ENCODE data around the gene ZFP64. TPM values are rescaled to one million over a fixed set of nuclear protein-coding genes. Genes with fewer than 3 reads are reported as not detected.

The ZFP64 gene
- total and polyA plus RNA-seq, 5 experiments from 2014 or later = 6.0 to 12.6 (median 10.1) TPM

DNA sequence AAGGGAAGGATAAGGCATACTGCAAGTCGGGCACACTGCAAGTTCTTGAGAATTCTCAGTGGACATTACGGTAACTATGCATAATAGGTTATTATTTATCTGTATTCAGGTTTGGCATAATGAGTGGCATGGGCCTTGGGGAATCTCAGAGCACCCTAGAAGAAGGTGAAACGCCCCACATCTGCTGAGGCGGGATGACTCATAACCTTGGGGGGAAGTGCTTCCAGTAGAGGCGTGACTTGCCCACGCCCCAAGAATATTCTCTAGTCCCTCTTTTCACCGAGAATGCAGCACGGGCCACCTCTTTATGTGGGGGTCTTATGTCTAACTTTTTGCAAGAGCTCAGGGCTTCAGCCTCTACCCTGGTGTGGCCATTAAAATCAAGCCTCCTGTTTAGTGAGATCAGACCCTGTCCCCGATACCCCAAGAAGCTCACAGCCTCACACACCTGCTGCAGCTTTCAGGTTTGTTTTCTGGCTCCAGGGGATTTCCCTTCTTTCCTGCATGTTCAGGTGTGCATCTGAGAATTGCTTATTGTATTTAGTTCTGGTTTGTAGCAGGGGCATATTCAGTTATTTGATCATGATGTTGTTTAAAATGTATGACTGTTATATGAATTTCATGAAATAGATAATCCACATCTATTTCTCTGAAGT lies 19.1 kb downstream of the ZFP64 start:
- Mint-ChIP-seq H3K4me3 (no peak overlapping the region), H3K27me3 (no peaks in the 10 kb centered on the region), H3K36me3 (peaks cover 9 to 43% (median 12%) of the 10 kb centered on the region in 3 donors), H3K4me1 (peaks cover 0 to 9% (median 4%) of the 10 kb centered on the region in 4 donors), H3K9me3 (no peaks in the 10 kb centered on the region), H3K27ac (peak overlapping the region in 1 of 10 donors; percentile 19)
- DNase-seq = no peak
- ATAC-seq = no peak
- POLR2A ChIA-PET = interaction anchor here (1.5 kb wide), 1 partner anchor 19 kb away, joined by 4 read pairs; the partner anchor contains the start of gene ZFP64

DNA sequence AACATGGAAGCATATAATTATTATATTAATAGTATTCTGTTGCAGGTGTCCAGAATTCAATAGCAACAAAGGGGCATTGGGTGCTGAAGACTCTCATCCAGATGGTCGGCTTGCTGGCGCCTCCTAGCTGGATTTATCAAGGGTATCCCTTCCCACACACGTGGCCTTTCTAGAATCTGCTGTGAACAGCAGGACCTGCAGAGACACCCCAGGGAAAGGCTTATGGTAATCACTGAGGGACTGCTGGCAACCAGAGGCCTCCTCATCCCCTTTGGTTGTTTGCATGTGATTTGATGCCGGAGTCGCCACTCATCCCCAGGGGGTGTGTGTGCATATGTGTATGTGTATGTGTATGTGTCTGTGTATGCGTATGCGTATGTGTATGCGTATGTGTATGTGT lies 20.6 kb downstream of the ZFP64 start:
- Mint-ChIP-seq H3K27ac (no peak overlapping the region), H3K9me3 (peaks cover 0 to 3% (median 0%) of the 10 kb centered on the region in 9 donors), H3K36me3 (peaks cover 9 to 49% (median 16%) of the 10 kb centered on the region in 3 donors), H3K27me3 (no peaks in the 10 kb centered on the region), H3K4me1 (peaks cover 0 to 9% (median 4%) of the 10 kb centered on the region in 4 donors), H3K4me3 (no peak overlapping the region)
- ATAC-seq (no peak), DNase-seq (no peak)
- POLR2A ChIA-PET = no interaction called here

DNA sequence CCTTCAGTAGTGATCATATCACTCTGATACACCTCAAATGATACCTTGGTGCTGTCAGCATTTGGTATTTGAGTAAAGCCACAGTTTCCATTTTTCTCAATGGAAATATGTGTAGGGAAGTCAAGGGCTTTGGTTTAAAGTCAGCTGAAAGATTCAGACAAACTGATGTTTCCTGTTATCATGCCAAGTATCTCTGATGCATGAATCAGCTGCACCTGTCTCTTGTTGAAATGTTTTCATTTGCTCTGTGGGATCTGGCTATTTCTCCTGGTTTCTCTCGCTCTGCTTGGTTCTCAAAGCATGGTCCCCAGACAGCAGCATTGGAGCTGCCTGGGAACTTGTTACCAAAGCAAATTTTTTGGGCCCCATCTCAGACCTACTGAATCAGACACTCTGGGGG lies 23.5 kb downstream of the ZFP64 start:
- peaks cover 0 to 3% (median 0%) of the 10 kb centered on the region in 9 donors for H3K9me3 Mint-ChIP-seq
- DNase-seq (no peak), ATAC-seq (no peak)
- POLR2A ChIA-PET = no interaction called here
- H3K27me3 Mint-ChIP-seq = no peaks in the 10 kb centered on the region
- peaks cover 0 to 9% (median 3%) of the 10 kb centered on the region in 4 donors for H3K4me1 Mint-ChIP-seq
- no peak overlapping the region for H3K4me3 Mint-ChIP-seq
- H3K27ac Mint-ChIP-seq = peak overlapping the region in 1 of 10 donors; percentile 17
- H3K36me3 Mint-ChIP-seq = peaks cover 27 to 61% (median 35%) of the 10 kb centered on the region in 3 donors

DNA sequence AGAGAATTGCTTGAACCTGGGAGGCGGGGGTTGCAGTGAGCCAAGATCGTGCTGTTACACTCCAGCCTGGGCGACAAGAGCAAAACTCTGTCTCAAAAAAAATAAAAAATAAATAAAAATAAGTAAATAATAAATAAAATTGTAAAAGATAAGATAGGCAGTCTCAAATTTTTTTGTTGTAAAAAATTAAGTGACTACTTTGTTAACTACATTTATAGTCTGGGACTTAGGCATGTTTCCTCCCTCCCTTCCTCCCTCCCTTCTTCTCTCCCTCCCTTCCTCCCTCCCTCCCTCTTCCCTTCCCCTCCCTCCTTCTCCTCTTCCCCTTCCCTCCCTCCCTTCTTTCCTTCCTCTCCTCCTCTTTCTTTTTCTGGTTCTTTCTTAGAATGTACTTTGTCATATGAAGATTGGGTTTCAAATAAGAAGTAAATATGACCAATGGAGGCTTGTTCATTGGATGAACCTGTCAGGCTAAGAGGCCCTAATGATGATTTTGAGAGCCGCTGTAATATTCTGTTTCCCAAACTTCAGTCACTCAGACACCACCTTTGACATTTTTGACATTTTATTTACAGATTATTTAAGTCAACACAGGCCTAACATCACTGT lies 24.2 kb downstream of the ZFP64 start:
- no peak overlapping the region for H3K27ac Mint-ChIP-seq
- H3K36me3 Mint-ChIP-seq = peaks cover 27 to 61% (median 32%) of the 10 kb centered on the region in 3 donors
- no peak overlapping the region for H3K4me3 Mint-ChIP-seq
- ATAC-seq (no peak), DNase-seq (no peak)
- peaks cover 0 to 9% (median 3%) of the 10 kb centered on the region in 4 donors for H3K4me1 Mint-ChIP-seq
- no peaks in the 10 kb centered on the region for H3K27me3 Mint-ChIP-seq
- POLR2A ChIA-PET = no interaction called here
- peaks cover 0 to 3% (median 0%) of the 10 kb centered on the region in 9 donors for H3K9me3 Mint-ChIP-seq

DNA sequence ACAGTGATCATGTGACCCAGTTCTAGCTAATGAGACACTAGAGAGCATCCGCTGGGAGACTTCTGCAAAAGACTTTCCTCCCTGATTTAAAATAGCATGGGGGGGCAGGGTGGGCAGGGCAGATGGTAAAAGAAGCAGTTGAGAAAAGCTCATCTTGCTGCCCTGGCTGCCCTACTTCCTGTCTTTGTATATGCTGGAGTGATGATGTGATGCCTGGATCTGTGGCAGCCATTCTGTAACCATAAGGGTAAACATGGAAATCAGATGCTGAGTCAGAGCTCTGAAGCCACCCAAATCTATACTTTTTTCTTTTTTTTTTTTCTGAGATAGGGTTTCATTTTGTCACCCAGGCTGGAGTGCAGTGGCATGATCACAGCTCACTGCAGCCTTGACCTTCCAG lies 25.4 kb downstream of the ZFP64 start:
- peaks cover 0 to 3% (median 0%) of the 10 kb centered on the region in 9 donors for H3K9me3 Mint-ChIP-seq

DNA sequence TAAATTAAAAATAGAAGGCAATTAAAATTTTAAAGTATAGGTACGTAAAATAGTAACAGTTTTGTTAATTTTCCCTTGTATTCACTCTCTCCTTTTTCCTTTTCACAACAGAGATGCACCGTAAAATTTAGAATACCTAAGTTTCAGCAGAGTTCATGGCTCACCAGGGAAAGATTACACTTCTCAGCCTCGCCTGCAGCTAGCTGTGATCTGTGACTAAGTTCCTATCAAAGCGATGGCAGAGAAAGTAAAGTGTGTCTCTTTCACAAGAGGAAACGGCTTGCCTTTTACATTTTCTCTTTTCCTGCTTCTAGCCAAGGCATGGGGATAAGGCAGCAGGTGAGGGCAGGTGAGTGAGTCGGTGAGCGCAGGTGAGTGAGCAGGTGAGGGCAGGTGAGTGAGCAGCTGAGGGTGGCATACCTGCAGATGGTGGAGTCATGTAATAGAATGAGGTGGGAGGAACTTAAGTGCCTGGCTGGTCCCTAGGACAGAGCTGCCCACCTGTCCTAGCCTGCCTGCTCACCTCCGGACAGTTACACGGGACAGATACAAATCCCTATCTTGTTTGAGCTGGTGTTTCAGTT lies 30.9 kb downstream of the ZFP64 start:
- peaks cover 41 to 90% (median 69%) of the 10 kb centered on the region in 3 donors for H3K36me3 Mint-ChIP-seq
- POLR2A ChIA-PET = interaction anchor here (0.8 kb wide), 1 partner anchor 31 kb away, joined by 3 read pairs; the partner anchor contains the start of gene ZFP64
- H3K4me3 Mint-ChIP-seq = no peak overlapping the region
- no peaks in the 10 kb centered on the region for H3K4me1 Mint-ChIP-seq
- ATAC-seq = no peak
- no peak overlapping the region for H3K27ac Mint-ChIP-seq
- no peak for DNase-seq
- H3K9me3 Mint-ChIP-seq = peaks cover 0 to 2% (median 0%) of the 10 kb centered on the region in 9 donors
- no peaks in the 10 kb centered on the region for H3K27me3 Mint-ChIP-seq

More for the DNA sequence above, 25.4 kb downstream of the ZFP64 start:
- peaks cover 32 to 62% (median 34%) of the 10 kb centered on the region in 3 donors for H3K36me3 Mint-ChIP-seq
- H3K4me3 Mint-ChIP-seq = no peak overlapping the region
- no peaks in the 10 kb centered on the region for H3K27me3 Mint-ChIP-seq
- ATAC-seq (no peak), DNase-seq (no peak)
- no peak overlapping the region for H3K27ac Mint-ChIP-seq
- POLR2A ChIA-PET = interaction anchor here (1.2 kb wide), 1 partner anchor 25 kb away, joined by 4 read pairs; the partner anchor contains the start of gene ZFP64
- H3K4me1 Mint-ChIP-seq = peaks cover 0 to 9% (median 3%) of the 10 kb centered on the region in 4 donors

DNA sequence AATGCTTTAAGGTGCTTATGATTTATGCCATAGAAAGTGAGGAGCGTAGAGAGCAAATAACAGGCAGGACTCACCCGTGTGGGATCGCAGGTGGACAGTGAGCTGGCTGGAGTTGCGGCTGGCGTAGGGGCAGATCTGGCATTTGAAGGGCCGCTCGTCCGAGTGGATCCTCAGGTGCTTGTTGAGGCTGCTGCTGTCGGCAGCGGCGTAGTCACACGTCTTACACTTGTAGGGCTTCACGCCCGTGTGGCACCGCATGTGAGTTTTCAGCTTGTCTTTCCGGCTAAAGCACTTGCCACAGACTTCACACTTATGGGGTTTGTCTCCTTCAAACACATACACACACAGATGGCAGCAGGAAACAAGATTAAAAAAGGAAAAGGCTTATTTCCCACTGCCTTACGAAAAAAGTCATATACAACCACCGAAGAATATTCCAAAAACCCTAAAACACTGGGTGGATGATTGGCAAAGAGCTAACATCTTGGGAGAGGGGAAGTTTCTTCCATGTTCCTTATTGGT lies 31.5 kb downstream of the ZFP64 start:
- no peak overlapping the region for H3K27ac Mint-ChIP-seq
- H3K4me3 Mint-ChIP-seq = no peak overlapping the region
- peaks cover 36 to 88% (median 64%) of the 10 kb centered on the region in 3 donors for H3K36me3 Mint-ChIP-seq
- DNase-seq (no peak), ATAC-seq (no peak)
- no peaks in the 10 kb centered on the region for H3K27me3 Mint-ChIP-seq
- H3K4me1 Mint-ChIP-seq = no peaks in the 10 kb centered on the region
- peaks cover 0 to 2% (median 0%) of the 10 kb centered on the region in 9 donors for H3K9me3 Mint-ChIP-seq
- POLR2A ChIA-PET = interaction anchor here (0.8 kb wide), 1 partner anchor 32 kb away, joined by 3 read pairs; the partner anchor contains the start of gene ZFP64

DNA sequence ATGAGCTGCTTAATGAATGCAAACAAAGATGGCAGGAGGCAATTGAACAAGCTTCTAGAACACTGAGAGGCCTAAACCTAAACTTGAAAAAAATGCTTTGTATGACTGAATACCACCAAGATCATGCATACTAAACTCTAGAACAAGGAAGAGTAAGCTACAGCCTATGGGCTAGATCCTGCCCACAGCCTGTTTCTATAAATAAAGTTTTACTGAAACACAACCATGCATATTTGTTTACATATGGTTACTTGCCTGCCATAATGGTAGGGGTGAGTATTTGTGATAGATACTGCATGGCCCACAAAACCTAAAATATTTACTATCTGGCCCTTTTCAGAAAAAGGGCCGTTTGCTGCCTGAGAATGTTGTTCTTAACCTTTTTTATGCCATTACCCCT lies 37.0 kb downstream of the ZFP64 start:
- Mint-ChIP-seq H3K9me3 (peaks cover 0 to 2% (median 0%) of the 10 kb centered on the region in 9 donors), H3K4me3 (no peak overlapping the region), H3K27ac (peak overlapping the region in 2 of 10 donors; percentile 31 to 41), H3K27me3 (no peaks in the 10 kb centered on the region), H3K36me3 (peaks cover 22 to 74% (median 42%) of the 10 kb centered on the region in 3 donors), H3K4me1 (no peaks in the 10 kb centered on the region)
- ATAC-seq (no peak), DNase-seq (no peak)
- POLR2A ChIA-PET = no interaction called here

DNA sequence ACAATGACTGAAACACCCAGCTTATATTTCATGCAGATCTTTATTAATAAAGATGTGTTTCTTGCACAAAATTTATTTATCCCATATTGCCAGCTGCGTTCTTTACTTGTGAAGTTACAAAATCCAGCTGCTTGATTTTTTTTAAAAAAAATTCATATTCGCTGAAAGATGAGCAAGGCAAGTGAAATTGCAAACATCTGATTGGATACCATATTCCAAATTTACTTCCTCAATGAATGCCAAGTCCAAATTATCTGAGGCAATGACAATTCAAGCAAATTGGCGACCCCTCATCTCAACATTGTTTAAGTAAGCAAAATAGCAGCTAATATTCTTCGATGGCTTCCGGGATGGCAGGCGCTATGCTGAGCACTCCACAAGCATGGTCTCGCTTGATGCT lies 37.7 kb downstream of the ZFP64 start:
- H3K9me3 Mint-ChIP-seq = peaks cover 0 to 2% (median 0%) of the 10 kb centered on the region in 9 donors
- no peaks in the 10 kb centered on the region for H3K27me3 Mint-ChIP-seq
- ATAC-seq (no peak), DNase-seq (no peak)
- no peak overlapping the region for H3K4me3 Mint-ChIP-seq
- peak overlapping the region in 1 of 10 donors; percentile 11 for H3K27ac Mint-ChIP-seq
- H3K4me1 Mint-ChIP-seq = no peaks in the 10 kb centered on the region
- POLR2A ChIA-PET = no interaction called here
- peaks cover 18 to 68% (median 35%) of the 10 kb centered on the region in 3 donors for H3K36me3 Mint-ChIP-seq

DNA sequence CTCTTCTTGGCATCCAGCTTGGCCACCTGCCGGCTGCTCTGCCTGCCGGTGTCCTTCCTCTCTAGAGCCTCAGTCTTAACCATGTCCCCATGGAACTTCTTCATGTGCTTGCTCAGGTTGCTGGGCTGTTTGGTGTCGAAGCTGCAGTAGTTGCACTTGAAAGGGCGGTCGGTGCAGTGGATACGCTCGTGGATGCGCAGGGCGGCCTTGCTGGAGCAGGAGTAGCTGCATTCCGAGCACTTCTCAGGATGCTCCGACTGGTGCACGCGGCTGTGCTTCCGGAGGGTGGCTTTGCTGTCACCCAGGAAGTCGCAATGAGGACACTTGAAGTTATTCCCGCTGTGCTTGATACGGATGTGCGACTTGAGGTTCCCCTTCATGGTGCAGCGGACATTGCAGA lies 38.7 kb downstream of the ZFP64 start:
- Mint-ChIP-seq H3K27me3 (no peaks in the 10 kb centered on the region), H3K4me1 (no peaks in the 10 kb centered on the region), H3K4me3 (no peak overlapping the region), H3K27ac (peak overlapping the region in 2 of 10 donors; percentile 31 to 61), H3K36me3 (peaks cover 9 to 66% (median 26%) of the 10 kb centered on the region in 3 donors), H3K9me3 (no peaks in the 10 kb centered on the region)
- ATAC-seq (no peak), DNase-seq (no peak)
- POLR2A ChIA-PET = no interaction called here

DNA sequence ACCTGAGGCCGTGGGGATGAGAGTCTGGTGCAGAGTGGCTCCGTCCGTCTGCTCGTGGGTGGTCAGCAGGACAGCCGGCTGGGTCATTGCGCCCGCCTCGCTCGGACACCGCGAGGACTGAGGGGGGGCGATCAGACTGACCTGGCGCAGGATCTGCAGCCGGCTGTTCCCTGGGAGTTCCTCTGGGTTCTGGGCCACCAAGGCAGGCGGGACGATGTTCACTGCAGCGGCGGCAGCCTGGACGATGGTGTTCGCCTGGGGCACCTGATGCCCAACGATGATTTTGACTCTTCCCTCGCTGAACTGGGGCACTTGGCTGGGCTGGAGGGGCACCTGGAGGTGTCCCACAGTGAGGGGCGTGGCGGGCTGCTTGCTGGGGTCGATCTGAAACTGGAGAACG lies 39.2 kb downstream of the ZFP64 start:
- Mint-ChIP-seq H3K9me3 (no peaks in the 10 kb centered on the region), H3K36me3 (peaks cover 7 to 64% (median 21%) of the 10 kb centered on the region in 3 donors), H3K4me3 (no peak overlapping the region), H3K27ac (no peak overlapping the region), H3K27me3 (no peaks in the 10 kb centered on the region), H3K4me1 (no peaks in the 10 kb centered on the region)
- POLR2A ChIA-PET = no interaction called here
- DNase-seq (no peak), ATAC-seq (no peak)

DNA sequence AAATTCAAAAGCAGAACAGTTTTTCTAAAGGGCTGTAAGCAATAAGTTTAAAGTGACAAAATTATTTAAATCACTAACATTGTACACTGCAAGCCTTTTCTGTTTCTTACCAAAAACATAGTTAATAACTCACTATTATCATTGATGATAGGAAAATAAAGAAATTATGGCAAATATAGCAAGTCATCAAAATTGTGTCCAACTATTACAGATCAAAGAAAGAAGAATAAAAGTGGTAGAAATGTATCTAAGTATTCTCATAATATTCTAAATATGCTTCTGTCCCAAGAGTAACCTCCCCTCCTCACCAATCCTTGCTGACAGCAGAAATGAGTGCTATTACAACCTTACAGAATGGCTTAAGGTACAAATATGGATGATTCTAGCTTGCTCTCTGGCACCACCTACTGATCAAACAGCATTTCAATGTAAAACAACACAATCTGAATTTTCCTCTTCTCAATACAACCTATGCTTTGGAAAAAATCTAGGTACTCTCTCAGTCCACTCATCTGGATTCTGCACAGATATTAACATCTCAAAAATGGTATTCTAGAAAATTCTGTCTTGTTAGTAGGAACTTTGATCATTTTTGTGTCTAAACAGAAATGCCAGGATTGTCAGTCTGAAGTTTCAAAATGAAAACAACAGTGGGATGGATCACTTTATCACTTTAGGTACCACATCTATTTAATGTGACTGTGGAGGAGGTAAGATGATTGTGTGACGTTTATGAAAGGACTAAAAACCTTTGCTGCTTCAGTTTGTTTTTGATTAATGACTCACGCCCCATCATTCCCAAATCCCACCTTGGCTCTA lies 40.9 kb downstream of the ZFP64 start:
- H3K4me1 Mint-ChIP-seq = no peaks in the 10 kb centered on the region
- no peaks in the 10 kb centered on the region for H3K9me3 Mint-ChIP-seq
- POLR2A ChIA-PET = no interaction called here
- DNase-seq (peak in 4 of 10 donors; percentile 7 to 40 (median 29)), ATAC-seq (peak in 1 of 2 donors; percentile 43)
- no peak overlapping the region for H3K27ac Mint-ChIP-seq
- peaks cover 7 to 49% (median 7%) of the 10 kb centered on the region in 3 donors for H3K36me3 Mint-ChIP-seq
- H3K4me3 Mint-ChIP-seq = no peak overlapping the region
- H3K27me3 Mint-ChIP-seq = no peaks in the 10 kb centered on the region
